Keratinocyte (primary cell): ENCODE data around the gene RRAD. TPM values are rescaled to one million over a fixed set of nuclear protein-coding genes. Genes with fewer than 3 reads are reported as not detected.

Source experiments
- DNase-seq: peaks from one replicate; pipeline ENCODE4 v3.0.0-alpha.2; 2011; ENCODE audit warnings: low read depth, missing footprints, low spot score
- FAIRE-seq: peaks from 2 replicates; lab custom pipeline; 2011; peaks lifted over from hg19 to GRCh38; lab: Jason Lieb, UNC
- H2AFZ ChIP-seq: 2 replicates; pipeline ENCODE4 v1.6.0; 2012; ENCODE audit warnings: low read length, control low read depth, inconsistent platforms; ENCODE audit not compliant: control insufficient read depth
- H3K27ac ChIP-seq: 2 replicates; pipeline ENCODE4 v1.5.1; 2011; ENCODE audit warnings: low read length; ENCODE audit not compliant: control insufficient read depth, insufficient read depth
- H3K27me3 ChIP-seq: 3 replicates; pipeline ENCODE4 v1.6.0; 2011; ENCODE audit warnings: low read length; ENCODE audit not compliant: control insufficient read depth, insufficient read depth; ENCODE audit errors: extremely low read depth
- H3K36me3 ChIP-seq, 2 experiments: 2 replicates in 1 of 2; 3 replicates in 1 of 2; pipeline ENCODE4 v1.5.1; 2011; ENCODE audit warnings: low read length in 2 of 2, mild to moderate bottlenecking in 1 of 2; ENCODE audit not compliant: control insufficient read depth in 2 of 2, insufficient read depth in 2 of 2; ENCODE audit errors: extremely low read depth in 1 of 2
- H3K4me1 ChIP-seq: 3 replicates; pipeline ENCODE4 v1.5.1; 2011; ENCODE audit warnings: low read length; ENCODE audit not compliant: control insufficient read depth, insufficient read depth; ENCODE audit errors: extremely low read depth
- H3K4me2 ChIP-seq: 3 replicates; pipeline ENCODE4 v1.6.0; 2011; ENCODE audit warnings: low read depth, low read length; ENCODE audit not compliant: control insufficient read depth, insufficient read depth; ENCODE audit errors: extremely low read depth
- H3K4me3 ChIP-seq, 3 experiments: fragments of 200-600 bp in 1 of 3; sonication (generic) in 1 of 3; 2 replicates in 2 of 3; 3 replicates in 1 of 3; pipeline ENCODE4 v1.5.1; 2011 to 2016; ENCODE audit warnings: low read length in 3 of 3, mild to moderate bottlenecking in 3 of 3, control low read depth in 2 of 3, inconsistent platforms in 1 of 3, low read depth in 1 of 3, mixed read lengths in 1 of 3, mixed run types in 1 of 3, moderate library complexity in 1 of 3; ENCODE audit not compliant: control insufficient read depth in 2 of 3, insufficient read depth in 2 of 3; ENCODE audit errors: extremely low read depth in 1 of 3
- H3K79me2 ChIP-seq: 2 replicates; pipeline ENCODE4 v1.6.0; 2012; ENCODE audit warnings: low read length; ENCODE audit not compliant: control insufficient read depth, insufficient read depth
- H3K9ac ChIP-seq: 3 replicates; pipeline ENCODE4 v1.6.0; 2011; ENCODE audit warnings: low read length; ENCODE audit not compliant: control insufficient read depth, insufficient read depth; ENCODE audit errors: extremely low read depth
- H3K9me1 ChIP-seq: 3 replicates; pipeline ENCODE4 v1.6.0; 2011; ENCODE audit warnings: low read length; ENCODE audit not compliant: control insufficient read depth, insufficient read depth; ENCODE audit errors: extremely low read depth
- H3K9me3 ChIP-seq: 2 replicates; pipeline ENCODE4 v1.5.1; 2012; ENCODE audit warnings: low read depth, low read length; ENCODE audit not compliant: control insufficient read depth
- H4K20me1 ChIP-seq: 3 replicates; pipeline ENCODE4 v1.6.0; 2011; ENCODE audit warnings: low read length; ENCODE audit not compliant: control insufficient read depth, insufficient read depth; ENCODE audit errors: extremely low read depth
- EZH2 ChIP-seq: IDR thresholded peaks from one replicate; pipeline ENCODE4 v1.6.1; 2012; ENCODE audit warnings: inconsistent platforms, mild to moderate bottlenecking, low read length, moderate library complexity
- dilution Hi-C: fragments of 300-500 bp; cut with MboI; formaldehyde crosslinking; loops from one replicate; pipeline ENCODE4 v1.7.0; 2020; ENCODE audit warnings: low sequenced_read_pairs; ENCODE audit not compliant: extremely low pct_ligation_motif_present
- polyA plus RNA-seq, 5 experiments: library from polyadenylated mRNA; depleted of rRNA in 3 of 5; stranded (reverse) in 3 of 5; stranded (forward) in 1 of 5; unstranded in 1 of 5; fragments of >200 nt; gene quantifications; 1 replicate in 1 of 5; 2 replicates in 3 of 5; 3 replicates in 1 of 5; pipeline versions ENCODE4 v1.2.1 to v1.2.3, GENCODE V29; 2011 to 2012; ENCODE audit warnings: missing spikeins in 2 of 5, low read depth in 1 of 5, low replicate concordance in 1 of 5
- TF ChIP-seq, protein P1 (sequence below), 3 experiments: IDR thresholded peaks in 1 of 3; conservative IDR thresholded peaks in 1 of 3; optimal IDR thresholded peaks in 1 of 3; 2 replicates in 2 of 3; 3 replicates in 1 of 3; pipeline versions ENCODE3 to v1.5.1; 2011; ENCODE audit warnings: low read length in 3 of 3, mild to moderate bottlenecking in 3 of 3, moderate library complexity in 2 of 3, control low read depth in 1 of 3, inconsistent platforms in 1 of 3; ENCODE audit not compliant: insufficient read depth in 2 of 3; ENCODE audit errors: extremely low read depth in 1 of 3

RRAD gene
- polyA plus RNA-seq, 1 donor (not counting 4 experiments of a cell fraction or from before 2014, with no cell fraction given), result 2.7 TPM

DNA sequence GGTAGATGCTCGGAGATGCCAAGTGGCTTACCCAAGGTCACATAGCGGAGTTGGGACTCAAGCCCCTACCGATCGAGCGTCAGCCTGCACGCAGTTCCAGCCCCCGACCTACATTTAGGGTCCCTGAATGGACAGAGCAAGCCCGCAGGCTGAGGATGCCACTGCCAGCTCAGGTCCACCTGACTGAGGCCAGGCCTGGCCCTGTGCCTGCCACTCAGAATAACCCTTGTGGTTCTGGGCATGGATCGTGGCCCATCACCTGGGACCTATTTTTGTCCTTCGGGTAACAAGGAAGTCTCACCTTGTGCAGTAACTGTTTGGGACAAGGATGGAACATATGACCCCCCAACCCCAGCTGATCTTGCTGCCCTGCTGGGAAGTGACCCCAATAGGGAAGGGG lies 23.7 kb downstream of the RRAD start:
- Histone ChIP-seq H3K27ac (no peak overlapping the region), H4K20me1 (no peaks in the 10 kb centered on the region), H2AFZ (no peak overlapping the region), H3K9me1 (no peaks in the 10 kb centered on the region), H3K4me1 (peaks cover 20% of the 10 kb centered on the region), H3K36me3 (no peaks in the 10 kb centered on the region), H3K9me3 (no peaks in the 10 kb centered on the region), H3K79me2 (no peaks in the 10 kb centered on the region), H3K4me3 (no peak overlapping the region), H3K27me3 (no peaks in the 10 kb centered on the region), H3K4me2 (no peak overlapping the region), H3K9ac (no peak overlapping the region)
- FAIRE-seq, result no peak
- dilution Hi-C loops, result no loop called here
- no peak for DNase-seq
- TF ChIP-seq, protein P1, sequence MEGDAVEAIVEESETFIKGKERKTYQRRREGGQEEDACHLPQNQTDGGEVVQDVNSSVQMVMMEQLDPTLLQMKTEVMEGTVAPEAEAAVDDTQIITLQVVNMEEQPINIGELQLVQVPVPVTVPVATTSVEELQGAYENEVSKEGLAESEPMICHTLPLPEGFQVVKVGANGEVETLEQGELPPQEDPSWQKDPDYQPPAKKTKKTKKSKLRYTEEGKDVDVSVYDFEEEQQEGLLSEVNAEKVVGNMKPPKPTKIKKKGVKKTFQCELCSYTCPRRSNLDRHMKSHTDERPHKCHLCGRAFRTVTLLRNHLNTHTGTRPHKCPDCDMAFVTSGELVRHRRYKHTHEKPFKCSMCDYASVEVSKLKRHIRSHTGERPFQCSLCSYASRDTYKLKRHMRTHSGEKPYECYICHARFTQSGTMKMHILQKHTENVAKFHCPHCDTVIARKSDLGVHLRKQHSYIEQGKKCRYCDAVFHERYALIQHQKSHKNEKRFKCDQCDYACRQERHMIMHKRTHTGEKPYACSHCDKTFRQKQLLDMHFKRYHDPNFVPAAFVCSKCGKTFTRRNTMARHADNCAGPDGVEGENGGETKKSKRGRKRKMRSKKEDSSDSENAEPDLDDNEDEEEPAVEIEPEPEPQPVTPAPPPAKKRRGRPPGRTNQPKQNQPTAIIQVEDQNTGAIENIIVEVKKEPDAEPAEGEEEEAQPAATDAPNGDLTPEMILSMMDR (optimal IDR thresholded peaks at IDR 0.05 in 1 of 3, IDR thresholded peaks at IDR 0.05 in 1 of 3, conservative IDR thresholded peaks at IDR 0.05 in 1 of 3; ENCODE audit: extremely low read depth in 1 of 3, insufficient read depth in 2 of 3, low read length in 3 of 3), result no peak
- TF ChIP-seq EZH2, result no peak

GRCh38 chr16:66900721-66901441 lies 24.5 kb downstream of the RRAD start:
- H3K36me3 ChIP-seq, result no peaks in the 10 kb centered on the region
- no peaks in the 10 kb centered on the region for H3K27me3 ChIP-seq
- dilution Hi-C loops, result no loop called here
- H3K4me3 ChIP-seq, result no peak overlapping the region
- H3K9me3 ChIP-seq, result no peaks in the 10 kb centered on the region
- no peaks in the 10 kb centered on the region for H3K9me1 ChIP-seq
- no peak overlapping the region for H3K4me2 ChIP-seq
- H3K9ac ChIP-seq, result no peak overlapping the region
- peaks cover 26% of the 10 kb centered on the region for H3K4me1 ChIP-seq
- DNase-seq (no peak), FAIRE-seq (no peak)
- H3K79me2 ChIP-seq, result no peaks in the 10 kb centered on the region
- no peak overlapping the region for H3K27ac ChIP-seq
- TF ChIP-seq EZH2, result no peak
- TF ChIP-seq, protein P1 (optimal IDR thresholded peaks at IDR 0.05 in 1 of 3, IDR thresholded peaks at IDR 0.05 in 1 of 3, conservative IDR thresholded peaks at IDR 0.05 in 1 of 3; ENCODE audit: extremely low read depth in 1 of 3, insufficient read depth in 2 of 3, low read length in 3 of 3), result no peak
- no peak overlapping the region for H2AFZ ChIP-seq
- H4K20me1 ChIP-seq, result no peaks in the 10 kb centered on the region
